K562 (cell line): Measurements from ENCODE around the gene TNFAIP1. TPM values are rescaled to one million over a fixed set of nuclear protein-coding genes. Genes with fewer than 3 reads are reported as not detected.

ENCODE experiments used
- ATF1 ChIP-seq, 2 experiments: fragments of 450-650 bp in 1 of 2; IDR thresholded peaks; 2 replicates each; pipeline ENCODE4 v1.6.1; 2016; ENCODE audit warnings: missing compliant biosample characterization in 1 of 2, missing genetic modification characterization in 1 of 2
- FOXM1 ChIP-seq, 2 experiments: fragments of 450-650 bp in 1 of 2; sonication (generic) in 1 of 2; formaldehyde crosslinking in 1 of 2; IDR thresholded peaks; 2 replicates each; pipeline versions ENCODE4 v1.6.1 to v1.9.0; 2017 to 2022; ENCODE audit warnings: low read depth in 2 of 2, mild to moderate bottlenecking in 2 of 2, missing genetic modification reagents in 1 of 2, moderate library complexity in 1 of 2
- LEF1 ChIP-seq: fragments of 450-650 bp; IDR thresholded peaks from 2 replicates; pipeline ENCODE4 v1.6.1; 2016; ENCODE audit warnings: mild to moderate bottlenecking
- TAL1 ChIP-seq: fragments of 450-650 bp; IDR thresholded peaks from 2 replicates; pipeline ENCODE4 v1.6.1; 2016; ENCODE audit warnings: mild to moderate bottlenecking
- polyA plus RNA-seq, 8 experiments: library from polyadenylated mRNA; depleted of rRNA in 4 of 8; stranded (reverse) in 5 of 8; unstranded in 3 of 8; fragments of >200 nt; fragmentation: Nextera tagmentation in 2 of 8; fragmentation: Illumina TruSeq in 1 of 8; extraction: Ambion mirVana in 2 of 8; extraction: Trizol in 1 of 8; gene quantifications; 2 replicates each; pipeline versions ENCODE4 v1.2.1 to v1.2.3, GENCODE V29; 2011 to 2014; ENCODE audit warnings: inconsistent platforms in 1 of 8, missing spikeins in 1 of 8
- total RNA-seq, 7 experiments: library from RNA; depleted of rRNA in 6 of 7; stranded (reverse); fragments of >200 nt in 6 of 7; fragmentation: Illumina TruSeq in 2 of 7; extraction: Trizol in 2 of 7; gene quantifications; 2 replicates each; pipeline versions ENCODE4 v1.2.1 to v1.2.3, GENCODE V29; 2011 to 2021; ENCODE audit warnings: low replicate concordance in 1 of 7
- TF ChIP-seq, protein P1 (sequence below), 2 experiments: fragments of 450-650 bp; formaldehyde crosslinking in 1 of 2; IDR thresholded peaks; 2 replicates each; pipeline versions ENCODE4 v1.4.0 to v1.6.1; 2014 to 2020; ENCODE audit warnings: mild to moderate bottlenecking in 2 of 2, borderline replicate concordance in 1 of 2, low read depth in 1 of 2
- TF ChIP-seq, protein P2 (sequence below): fragments of 150-350 bp; IDR thresholded peaks from 2 replicates; pipeline ENCODE4 v1.6.1; 2014; ENCODE audit warnings: low read depth, mild to moderate bottlenecking, low read length, borderline replicate concordance
- TF ChIP-seq, protein P3 (sequence below): fragments of 250-450 bp; sonication (Bioruptor Pico); IDR thresholded peaks from 2 replicates; pipeline ENCODE4 v1.4.0; 2020

Gene TNFAIP1
- total and polyA plus RNA-seq, 9 of the 15 experiments (the other 6 are each of a cell fraction or from before 2014, with no cell fraction given) = 2.1 to 20.1 (median 8.2) TPM

DNA sequence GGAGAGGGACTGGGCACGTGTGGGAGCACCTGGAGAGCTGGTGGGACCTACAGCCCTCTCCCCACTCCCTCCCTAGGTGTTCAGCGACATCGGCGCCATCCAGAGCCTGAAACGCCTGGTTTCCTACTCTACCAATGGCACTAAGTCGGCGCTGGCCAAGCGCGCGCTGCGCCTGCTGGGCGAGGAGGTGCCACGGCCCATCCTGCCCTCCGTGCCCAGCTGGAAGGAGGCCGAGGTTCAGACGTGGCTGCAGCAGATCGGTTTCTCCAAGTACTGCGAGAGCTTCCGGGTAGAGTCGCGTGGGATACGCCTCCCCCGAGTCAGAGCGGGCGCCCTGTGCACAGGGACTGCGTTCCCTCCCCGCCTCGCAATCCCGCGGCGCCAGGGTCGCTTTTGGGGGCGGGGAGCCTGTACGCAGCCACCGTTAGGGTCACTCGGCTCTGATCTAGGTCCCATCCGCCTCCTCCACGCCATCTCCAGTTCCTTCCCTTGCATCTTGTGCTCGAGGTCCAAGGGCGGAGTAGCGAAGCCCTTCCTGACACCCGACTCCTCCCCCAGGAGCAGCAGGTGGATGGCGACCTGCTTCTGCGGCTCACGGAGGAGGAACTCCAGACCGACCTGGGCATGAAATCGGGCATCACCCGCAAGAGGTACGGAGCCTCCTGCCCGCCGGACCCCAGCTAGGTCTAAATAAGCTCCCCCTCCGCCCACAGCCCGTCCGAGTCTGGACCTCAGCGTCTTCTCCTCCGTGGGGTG lies 48.9 kb downstream of the TNFAIP1 start (continued):
- TF ChIP-seq, protein P1, sequence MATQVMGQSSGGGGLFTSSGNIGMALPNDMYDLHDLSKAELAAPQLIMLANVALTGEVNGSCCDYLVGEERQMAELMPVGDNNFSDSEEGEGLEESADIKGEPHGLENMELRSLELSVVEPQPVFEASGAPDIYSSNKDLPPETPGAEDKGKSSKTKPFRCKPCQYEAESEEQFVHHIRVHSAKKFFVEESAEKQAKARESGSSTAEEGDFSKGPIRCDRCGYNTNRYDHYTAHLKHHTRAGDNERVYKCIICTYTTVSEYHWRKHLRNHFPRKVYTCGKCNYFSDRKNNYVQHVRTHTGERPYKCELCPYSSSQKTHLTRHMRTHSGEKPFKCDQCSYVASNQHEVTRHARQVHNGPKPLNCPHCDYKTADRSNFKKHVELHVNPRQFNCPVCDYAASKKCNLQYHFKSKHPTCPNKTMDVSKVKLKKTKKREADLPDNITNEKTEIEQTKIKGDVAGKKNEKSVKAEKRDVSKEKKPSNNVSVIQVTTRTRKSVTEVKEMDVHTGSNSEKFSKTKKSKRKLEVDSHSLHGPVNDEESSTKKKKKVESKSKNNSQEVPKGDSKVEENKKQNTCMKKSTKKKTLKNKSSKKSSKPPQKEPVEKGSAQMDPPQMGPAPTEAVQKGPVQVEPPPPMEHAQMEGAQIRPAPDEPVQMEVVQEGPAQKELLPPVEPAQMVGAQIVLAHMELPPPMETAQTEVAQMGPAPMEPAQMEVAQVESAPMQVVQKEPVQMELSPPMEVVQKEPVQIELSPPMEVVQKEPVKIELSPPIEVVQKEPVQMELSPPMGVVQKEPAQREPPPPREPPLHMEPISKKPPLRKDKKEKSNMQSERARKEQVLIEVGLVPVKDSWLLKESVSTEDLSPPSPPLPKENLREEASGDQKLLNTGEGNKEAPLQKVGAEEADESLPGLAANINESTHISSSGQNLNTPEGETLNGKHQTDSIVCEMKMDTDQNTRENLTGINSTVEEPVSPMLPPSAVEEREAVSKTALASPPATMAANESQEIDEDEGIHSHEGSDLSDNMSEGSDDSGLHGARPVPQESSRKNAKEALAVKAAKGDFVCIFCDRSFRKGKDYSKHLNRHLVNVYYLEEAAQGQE (IDR thresholded peaks at IDR 0.05; ENCODE audit: borderline replicate concordance) = 0 out of 2 replicates have a peak, but pooled peaks have one; percentile 20
- TF ChIP-seq, protein P1 (CRISPR knock-in tag; IDR thresholded peaks at IDR 0.05; ENCODE audit: low read depth) = no peak
- TF ChIP-seq TAL1 = no peak
- no peak for TF ChIP-seq FOXM1 (IDR thresholded peaks at IDR 0.05; ENCODE audit: low read depth)
- no peak for TF ChIP-seq FOXM1 (CRISPR knock-in tag; IDR thresholded peaks at IDR 0.05; ENCODE audit: low read depth)
- TF ChIP-seq, protein P2, sequence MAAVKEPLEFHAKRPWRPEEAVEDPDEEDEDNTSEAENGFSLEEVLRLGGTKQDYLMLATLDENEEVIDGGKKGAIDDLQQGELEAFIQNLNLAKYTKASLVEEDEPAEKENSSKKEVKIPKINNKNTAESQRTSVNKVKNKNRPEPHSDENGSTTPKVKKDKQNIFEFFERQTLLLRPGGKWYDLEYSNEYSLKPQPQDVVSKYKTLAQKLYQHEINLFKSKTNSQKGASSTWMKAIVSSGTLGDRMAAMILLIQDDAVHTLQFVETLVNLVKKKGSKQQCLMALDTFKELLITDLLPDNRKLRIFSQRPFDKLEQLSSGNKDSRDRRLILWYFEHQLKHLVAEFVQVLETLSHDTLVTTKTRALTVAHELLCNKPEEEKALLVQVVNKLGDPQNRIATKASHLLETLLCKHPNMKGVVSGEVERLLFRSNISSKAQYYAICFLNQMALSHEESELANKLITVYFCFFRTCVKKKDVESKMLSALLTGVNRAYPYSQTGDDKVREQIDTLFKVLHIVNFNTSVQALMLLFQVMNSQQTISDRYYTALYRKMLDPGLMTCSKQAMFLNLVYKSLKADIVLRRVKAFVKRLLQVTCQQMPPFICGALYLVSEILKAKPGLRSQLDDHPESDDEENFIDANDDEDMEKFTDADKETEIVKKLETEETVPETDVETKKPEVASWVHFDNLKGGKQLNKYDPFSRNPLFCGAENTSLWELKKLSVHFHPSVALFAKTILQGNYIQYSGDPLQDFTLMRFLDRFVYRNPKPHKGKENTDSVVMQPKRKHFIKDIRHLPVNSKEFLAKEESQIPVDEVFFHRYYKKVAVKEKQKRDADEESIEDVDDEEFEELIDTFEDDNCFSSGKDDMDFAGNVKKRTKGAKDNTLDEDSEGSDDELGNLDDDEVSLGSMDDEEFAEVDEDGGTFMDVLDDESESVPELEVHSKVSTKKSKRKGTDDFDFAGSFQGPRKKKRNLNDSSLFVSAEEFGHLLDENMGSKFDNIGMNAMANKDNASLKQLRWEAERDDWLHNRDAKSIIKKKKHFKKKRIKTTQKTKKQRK = no peak
- no peak for TF ChIP-seq LEF1
- no peak for TF ChIP-seq ATF1 (CRISPR knock-in tag; IDR thresholded peaks at IDR 0.05)
- TF ChIP-seq ATF1 (tag; IDR thresholded peaks at IDR 0.05) = peak; percentile 46; the same call in 1 of the 2 replicates
- TF ChIP-seq, protein P3, sequence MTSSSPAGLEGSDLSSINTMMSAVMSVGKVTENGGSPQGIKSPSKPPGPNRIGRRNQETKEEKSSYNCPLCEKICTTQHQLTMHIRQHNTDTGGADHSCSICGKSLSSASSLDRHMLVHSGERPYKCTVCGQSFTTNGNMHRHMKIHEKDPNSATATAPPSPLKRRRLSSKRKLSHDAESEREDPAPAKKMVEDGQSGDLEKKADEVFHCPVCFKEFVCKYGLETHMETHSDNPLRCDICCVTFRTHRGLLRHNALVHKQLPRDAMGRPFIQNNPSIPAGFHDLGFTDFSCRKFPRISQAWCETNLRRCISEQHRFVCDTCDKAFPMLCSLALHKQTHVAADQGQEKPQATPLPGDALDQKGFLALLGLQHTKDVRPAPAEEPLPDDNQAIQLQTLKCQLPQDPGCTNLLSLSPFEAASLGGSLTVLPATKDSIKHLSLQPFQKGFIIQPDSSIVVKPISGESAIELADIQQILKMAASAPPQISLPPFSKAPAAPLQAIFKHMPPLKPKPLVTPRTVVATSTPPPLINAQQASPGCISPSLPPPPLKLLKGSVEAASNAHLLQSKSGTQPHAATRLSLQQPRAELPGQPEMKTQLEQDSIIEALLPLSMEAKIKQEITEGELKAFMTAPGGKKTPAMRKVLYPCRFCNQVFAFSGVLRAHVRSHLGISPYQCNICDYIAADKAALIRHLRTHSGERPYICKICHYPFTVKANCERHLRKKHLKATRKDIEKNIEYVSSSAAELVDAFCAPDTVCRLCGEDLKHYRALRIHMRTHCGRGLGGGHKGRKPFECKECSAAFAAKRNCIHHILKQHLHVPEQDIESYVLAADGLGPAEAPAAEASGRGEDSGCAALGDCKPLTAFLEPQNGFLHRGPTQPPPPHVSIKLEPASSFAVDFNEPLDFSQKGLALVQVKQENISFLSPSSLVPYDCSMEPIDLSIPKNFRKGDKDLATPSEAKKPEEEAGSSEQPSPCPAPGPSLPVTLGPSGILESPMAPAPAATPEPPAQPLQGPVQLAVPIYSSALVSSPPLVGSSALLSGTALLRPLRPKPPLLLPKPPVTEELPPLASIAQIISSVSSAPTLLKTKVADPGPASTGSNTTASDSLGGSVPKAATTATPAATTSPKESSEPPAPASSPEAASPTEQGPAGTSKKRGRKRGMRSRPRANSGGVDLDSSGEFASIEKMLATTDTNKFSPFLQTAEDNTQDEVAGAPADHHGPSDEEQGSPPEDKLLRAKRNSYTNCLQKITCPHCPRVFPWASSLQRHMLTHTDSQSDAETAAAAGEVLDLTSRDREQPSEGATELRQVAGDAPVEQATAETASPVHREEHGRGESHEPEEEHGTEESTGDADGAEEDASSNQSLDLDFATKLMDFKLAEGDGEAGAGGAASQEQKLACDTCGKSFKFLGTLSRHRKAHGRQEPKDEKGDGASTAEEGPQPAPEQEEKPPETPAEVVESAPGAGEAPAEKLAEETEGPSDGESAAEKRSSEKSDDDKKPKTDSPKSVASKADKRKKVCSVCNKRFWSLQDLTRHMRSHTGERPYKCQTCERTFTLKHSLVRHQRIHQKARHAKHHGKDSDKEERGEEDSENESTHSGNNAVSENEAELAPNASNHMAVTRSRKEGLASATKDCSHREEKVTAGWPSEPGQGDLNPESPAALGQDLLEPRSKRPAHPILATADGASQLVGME (CRISPR knock-in tag) = no peak
